Measurements from ENCODE around the gene TMEM178A.
A peak's percentile ranks its signal among the peaks of the same experiment; 100 is the strongest.
"Not testable (repeated sequence)": the region's sequence is repeated elsewhere in the genome, so short reads cannot be mapped to it uniquely, and the experiment has no call there.

The TMEM178A gene

DNA sequence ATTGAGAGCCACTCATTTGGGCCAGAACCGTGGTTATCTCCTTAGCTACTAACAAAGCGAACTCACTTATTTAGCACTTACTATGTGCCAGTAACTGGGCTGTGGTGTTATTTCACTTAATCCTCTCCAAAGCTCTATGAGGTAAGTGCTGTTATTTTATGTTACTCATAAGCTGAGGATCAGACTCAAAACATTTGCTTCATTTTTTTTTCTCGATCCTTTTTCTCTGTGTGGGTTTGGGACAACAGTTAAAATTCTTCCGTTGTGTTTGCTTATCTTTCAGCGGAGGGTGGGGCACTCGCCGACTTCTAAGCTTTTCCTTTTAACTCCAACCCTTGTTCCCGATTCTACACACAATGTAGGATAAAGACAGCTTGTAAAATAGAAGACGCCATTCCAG is 52.8 kb downstream of the TMEM178A start:
- no peak for DNase-seq

- DNase-seq = no peak
Observed at GRCh38 chr2:39719317-39719716, 53.6 kb downstream of the TMEM178A start.

GRCh38 chr2:39720970-39721369 is 55.3 kb downstream of the TMEM178A start:
- no peak for DNase-seq

DNA sequence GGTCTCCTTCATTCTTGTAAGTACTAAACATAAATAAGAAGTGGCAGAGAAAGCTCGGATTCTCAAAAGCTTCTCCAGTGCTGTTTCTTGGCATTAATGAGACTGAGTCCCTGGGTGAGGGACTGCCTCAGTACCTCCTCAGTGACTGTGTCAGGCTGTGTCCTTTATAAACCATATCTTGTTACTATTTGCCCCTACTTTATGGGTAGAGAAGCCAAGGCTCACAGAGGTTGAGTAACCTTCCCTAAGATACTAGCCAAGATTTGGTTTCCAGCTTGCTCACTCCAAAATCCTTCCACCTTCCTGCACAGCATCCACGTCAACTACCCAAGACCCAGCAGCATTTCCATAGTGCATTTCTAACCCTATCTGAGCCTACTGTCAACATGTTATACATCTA is 57.8 kb downstream of the TMEM178A start:
- DNase-seq = no peak

GRCh38 chr2:39723946-39724827 is 58.5 kb downstream of the TMEM178A start:
- no peak for DNase-seq

DNA sequence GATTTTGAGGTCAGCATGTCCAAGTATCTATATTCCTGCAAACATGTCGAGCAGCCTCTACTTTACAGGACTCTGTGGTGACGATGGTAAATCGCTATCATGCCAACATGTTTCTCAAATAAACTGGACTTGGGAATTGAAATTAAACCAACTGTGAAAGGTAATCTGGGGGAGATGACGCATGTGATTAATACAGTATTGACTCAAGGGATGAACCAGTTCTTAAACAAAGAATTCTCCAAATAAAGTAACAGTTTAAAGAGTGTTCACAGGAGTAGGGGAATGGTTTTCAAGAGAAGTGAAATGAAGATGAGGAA is 59.1 kb downstream of the TMEM178A start:
- no peak for DNase-seq

GRCh38 chr2:39725401-39725800 is 59.7 kb downstream of the TMEM178A start:
- DNase-seq = no peak

DNA sequence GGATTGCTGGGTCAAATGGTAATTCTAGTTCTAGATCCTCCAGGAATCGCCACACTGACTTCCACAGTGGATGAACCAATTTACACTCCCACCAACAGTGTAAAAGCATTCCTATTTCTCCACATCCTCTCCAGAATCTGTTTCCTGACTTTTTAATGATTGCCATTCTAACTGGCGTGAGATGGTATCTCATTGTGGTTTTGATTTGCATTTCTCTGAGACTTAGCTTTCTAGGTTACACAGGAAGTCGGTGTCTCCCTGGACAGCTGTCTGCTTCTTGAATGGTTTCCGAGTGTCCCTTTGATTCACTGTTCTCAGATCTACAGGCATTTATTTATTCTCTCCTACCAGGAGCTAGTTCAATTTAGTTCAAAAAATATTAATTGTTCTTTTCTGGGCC is 62.4 kb downstream of the TMEM178A start:
- not testable (repeated sequence) for DNase-seq

- DNase-seq = peak; percentile 66 to 69
Observed at GRCh38 chr2:39728941-39729351, 63.2 kb downstream of the TMEM178A start.

- DNase-seq = no peak
Observed at GRCh38 chr2:39730276-39730675, 64.6 kb downstream of the TMEM178A start.

GRCh38 chr2:39730685-39731302 is 65.1 kb downstream of the TMEM178A start:
- peak; percentile 55 to 68 for DNase-seq

- DNase-seq = no peak
Observed at GRCh38 chr2:39731546-39731945, 65.8 kb downstream of the TMEM178A start.

DNA sequence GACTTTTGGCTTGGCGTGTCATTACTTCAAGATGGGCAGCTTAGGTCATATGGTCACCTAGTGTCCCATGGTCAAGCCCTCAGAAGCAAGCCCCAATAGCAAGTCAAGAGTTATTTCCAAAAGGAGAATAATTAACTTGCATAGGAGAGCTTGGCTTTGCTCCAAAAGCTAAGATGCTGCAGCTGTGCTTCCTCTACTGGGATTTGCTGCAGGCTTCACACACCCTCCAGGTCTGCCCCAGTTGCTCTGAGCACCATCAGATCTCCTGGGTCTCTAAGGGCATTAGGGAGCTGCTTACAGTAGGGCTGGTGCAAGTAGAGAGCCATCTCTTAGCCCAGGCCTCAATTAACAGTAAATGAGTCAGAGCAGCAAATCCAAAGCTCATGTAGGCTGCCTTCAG is 66.8 kb downstream of the TMEM178A start:
- DNase-seq = no peak

- no peak for DNase-seq
Observed at GRCh38 chr2:39733070-39733674, 67.5 kb downstream of the TMEM178A start.

DNA sequence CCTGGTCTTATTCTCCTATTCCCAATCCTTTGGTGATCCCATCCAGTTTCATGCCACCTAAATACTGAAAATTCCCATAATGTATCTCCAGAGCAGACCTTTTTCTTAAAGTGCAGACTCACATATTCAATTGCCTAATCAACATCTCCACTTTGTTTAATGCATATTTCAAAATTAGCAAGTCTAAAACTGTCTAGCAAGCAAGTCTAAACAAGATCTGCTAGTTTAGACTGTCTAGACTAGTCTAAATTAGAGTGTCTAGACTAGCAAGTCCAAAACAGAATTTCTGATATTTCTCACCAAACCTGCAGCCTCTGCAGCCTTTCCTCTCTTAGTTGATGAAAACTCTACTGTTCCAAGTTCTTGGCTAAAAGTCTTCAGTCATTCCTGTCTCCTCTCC is 68.7 kb downstream of the TMEM178A start:
- no peak for DNase-seq

- DNase-seq = no peak
Observed at GRCh38 chr2:39735648-39736047, 69.9 kb downstream of the TMEM178A start.

DNA sequence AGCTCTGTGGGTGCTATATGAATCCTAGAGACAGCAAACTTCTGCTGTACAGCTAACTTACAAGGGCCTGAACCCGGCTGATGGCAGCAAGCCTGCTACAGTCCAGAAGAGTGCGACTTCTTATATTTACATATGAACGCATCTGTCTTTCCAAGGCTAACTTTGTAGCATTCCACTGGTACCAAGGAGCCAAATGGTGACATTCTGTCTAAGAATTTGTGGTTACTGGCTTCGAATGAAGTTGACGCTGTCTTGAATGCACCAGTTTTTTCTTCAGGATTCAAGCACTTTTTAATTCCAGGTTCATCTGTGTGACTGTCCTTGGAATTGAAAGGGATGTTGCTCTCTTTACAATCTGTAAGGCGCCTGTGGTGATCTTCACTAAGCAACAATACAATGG is 70.9 kb downstream of the TMEM178A start:
- no peak for DNase-seq

- DNase-seq = peak; percentile 77 to 79
Observed at GRCh38 chr2:39737661-39738060, 71.9 kb downstream of the TMEM178A start.

GRCh38 chr2:39738936-39739335 is 73.2 kb downstream of the TMEM178A start:
- no peak for DNase-seq

- DNase-seq = no peak
Observed at GRCh38 chr2:39739386-39739785, 73.7 kb downstream of the TMEM178A start.

- no peak for DNase-seq
Observed at GRCh38 chr2:39741871-39742270, 76.2 kb downstream of the TMEM178A start.

GRCh38 chr2:39743269-39743776 is 77.6 kb downstream of the TMEM178A start:
- DNase-seq = no peak

GRCh38 chr2:39755466-39755865 is 89.7 kb downstream of the TMEM178A start:
- DNase-seq = no peak

GRCh38 chr2:39757156-39757555 is 91.4 kb downstream of the TMEM178A start:
- no peak for DNase-seq
